ENCODE results near the gene DDAH1.

DDAH1 gene

GRCh38 chr1:85496941-85497582, 32.1 kb upstream of the DDAH1 start:
- CTCF ChIA-PET, result interaction anchor here (0.7 kb wide), 1 partner anchor 32 kb away, joined by 3 read pairs; the partner anchor contains the start of gene DDAH1
- no peak overlapping the region for H3K27ac ChIP-seq
- DNase-seq (ENCODE audit: low spot score), result no peak
- TF ChIP-seq CTCF (conservative IDR thresholded peaks at IDR 0.05; ENCODE audit: low read depth), result no peak
- POLR2A ChIA-PET (ENCODE audit: low non-redundant PET), result no interaction called here

GRCh38 chr1:85495556-85495955, 30.6 kb upstream of the DDAH1 start:
- no peak for TF ChIP-seq CTCF (conservative IDR thresholded peaks at IDR 0.05; ENCODE audit: low read depth)
- CTCF ChIA-PET, result interaction anchor here (0.7 to 1.2 kb wide), 3 partner anchors 61 to 198 kb away, joined by 4 to 5 read pairs (median 5); no protein-coding TSS in a partner anchor
- POLR2A ChIA-PET (ENCODE audit: low non-redundant PET), result no interaction called here
- peak overlapping the region; percentile 75 for H3K27ac ChIP-seq
- peak; percentile 80 for DNase-seq (ENCODE audit: low spot score)

DNA sequence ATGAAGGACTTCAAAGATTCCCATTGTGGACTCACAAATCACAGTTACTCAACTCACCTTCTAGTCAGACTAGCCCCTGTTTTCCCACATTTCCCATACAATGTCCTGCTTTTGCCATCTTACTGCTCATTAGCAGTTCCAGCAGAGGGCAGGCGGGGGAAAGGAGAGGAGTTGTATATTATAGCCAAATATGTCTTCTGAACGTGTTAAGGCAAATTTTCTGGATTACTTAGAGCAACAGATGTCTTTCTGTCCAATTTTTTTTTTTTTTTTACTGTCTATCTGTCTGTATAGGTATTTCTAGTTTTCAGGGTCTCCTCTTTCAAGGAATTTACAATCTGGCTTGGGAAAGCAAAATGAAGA, 29.9 kb upstream of the DDAH1 start:
- DNase-seq (ENCODE audit: low spot score), result peak; percentile 29
- POLR2A ChIA-PET (ENCODE audit: low non-redundant PET), result no interaction called here
- CTCF ChIA-PET, result interaction anchor here (1.2 kb wide), 1 partner anchor 87 kb away, joined by 5 read pairs; no protein-coding TSS in a partner anchor
- TF ChIP-seq CTCF (conservative IDR thresholded peaks at IDR 0.05; ENCODE audit: low read depth), result peak; percentile 72
- H3K27ac ChIP-seq, result no peak overlapping the region

DNA sequence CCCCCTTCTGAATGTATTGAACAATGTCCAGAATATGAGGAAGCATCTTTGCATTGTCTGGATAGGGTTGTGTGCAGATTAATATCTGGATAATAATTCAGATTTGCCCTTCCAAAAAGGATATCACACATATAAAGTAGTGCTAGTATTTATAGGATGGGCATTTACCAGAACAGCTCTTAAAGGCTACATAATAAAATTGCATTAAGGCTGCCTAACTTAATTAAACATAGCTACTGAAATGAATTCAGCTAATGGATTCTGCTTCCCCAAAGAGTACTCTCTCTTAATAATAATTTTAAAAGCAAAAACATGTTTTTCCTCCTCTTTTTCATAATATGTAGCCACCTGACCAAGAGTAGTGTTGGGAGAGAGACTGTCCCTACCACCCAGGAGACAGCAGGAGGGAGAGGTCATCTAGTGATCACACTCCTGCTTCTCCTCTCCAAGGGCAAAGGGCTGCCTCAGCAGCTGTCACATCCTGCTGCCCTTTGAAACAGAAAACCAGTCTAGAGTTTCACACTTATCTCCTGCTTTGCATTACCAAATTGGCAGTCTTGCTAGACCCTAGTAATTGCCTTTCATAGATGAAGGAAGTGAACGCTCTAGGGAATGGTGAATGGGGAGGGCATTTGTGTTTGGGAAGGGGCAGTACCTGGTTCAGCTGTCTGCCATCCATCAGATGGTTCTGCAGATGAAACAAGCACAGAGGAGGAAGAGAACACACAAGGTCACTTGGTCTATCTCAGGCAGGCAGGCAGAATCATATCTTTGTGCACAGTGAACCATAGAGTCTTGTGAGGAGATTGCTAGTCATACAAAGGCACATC, 29.3 kb upstream of the DDAH1 start:
- no peak overlapping the region for H3K27ac ChIP-seq
- CTCF ChIA-PET, result no interaction called here
- POLR2A ChIA-PET (ENCODE audit: low non-redundant PET), result no interaction called here
- DNase-seq (ENCODE audit: low spot score), result no peak
- TF ChIP-seq CTCF (conservative IDR thresholded peaks at IDR 0.05; ENCODE audit: low read depth), result no peak

DNA sequence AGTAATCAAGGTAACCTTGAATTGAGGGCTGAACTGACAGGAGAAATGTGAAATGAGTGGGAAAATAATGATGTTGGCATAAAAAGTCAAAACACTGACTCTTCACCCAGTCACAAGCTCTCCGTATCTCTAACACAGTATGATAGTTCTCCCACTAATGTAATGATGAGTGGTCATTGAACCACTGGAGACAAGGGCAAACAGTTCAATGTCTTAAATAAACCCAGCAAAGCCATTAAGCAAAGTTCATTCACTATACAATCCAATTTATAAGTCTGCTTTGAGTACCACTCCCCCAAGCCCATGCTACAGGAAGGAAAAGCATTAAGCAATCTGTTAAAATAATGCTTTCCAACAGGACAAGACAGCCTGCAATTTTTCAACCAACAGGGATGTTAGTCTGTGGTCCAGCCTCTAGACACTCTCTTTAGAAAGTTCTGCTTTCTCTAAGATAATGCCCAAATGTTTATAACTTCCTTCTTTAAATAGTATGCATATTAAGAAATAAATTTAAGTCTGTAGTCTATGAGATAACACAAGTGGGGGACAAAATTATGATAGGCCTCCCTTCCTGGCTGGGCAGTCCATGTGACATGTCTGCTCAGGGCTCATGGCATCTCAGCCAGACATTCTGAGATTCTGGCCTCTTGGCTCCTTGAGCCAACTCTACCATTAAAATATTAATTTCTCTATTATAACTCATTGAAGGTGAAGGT, 25.5 kb upstream of the DDAH1 start:
- POLR2A ChIA-PET (ENCODE audit: low non-redundant PET), result no interaction called here
- H3K27ac ChIP-seq, result no peak overlapping the region
- TF ChIP-seq CTCF (conservative IDR thresholded peaks at IDR 0.05; ENCODE audit: low read depth), result no peak
- no peak for DNase-seq (ENCODE audit: low spot score)
- CTCF ChIA-PET, result no interaction called here

DNA sequence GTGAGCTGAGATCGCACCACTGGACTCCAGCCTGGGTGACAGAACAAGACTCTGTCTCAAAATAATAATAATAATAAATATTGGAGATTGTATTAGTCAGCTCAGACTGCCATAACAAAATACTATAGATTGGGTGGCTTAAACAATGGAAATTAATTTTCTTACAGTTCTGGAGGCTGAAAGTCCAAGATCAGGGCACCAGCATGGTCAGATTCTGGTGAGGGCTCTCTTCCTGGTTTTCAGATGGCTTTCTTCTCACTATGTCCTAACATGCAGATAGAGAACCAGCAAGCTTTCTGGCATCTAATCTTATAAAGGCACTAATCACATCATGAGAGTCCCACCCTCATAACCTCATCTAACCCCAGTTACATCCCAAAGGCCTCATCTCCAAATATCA, 23.2 kb upstream of the DDAH1 start:
- ChIA-PET POLR2A (ENCODE audit: low non-redundant PET) (no interaction called here), CTCF (interaction anchor here (0.6 kb wide), 2 partner anchors 23 to 187 kb away, joined by 3 to 4 read pairs; no protein-coding TSS in a partner anchor)
- no peak for DNase-seq (ENCODE audit: low spot score)
- no peak for TF ChIP-seq CTCF (conservative IDR thresholded peaks at IDR 0.05; ENCODE audit: low read depth)
- no peak overlapping the region for H3K27ac ChIP-seq

All from RWPE1 (cell line).